Measurements from ENCODE around the gene MITF.

MITF gene

DNA sequence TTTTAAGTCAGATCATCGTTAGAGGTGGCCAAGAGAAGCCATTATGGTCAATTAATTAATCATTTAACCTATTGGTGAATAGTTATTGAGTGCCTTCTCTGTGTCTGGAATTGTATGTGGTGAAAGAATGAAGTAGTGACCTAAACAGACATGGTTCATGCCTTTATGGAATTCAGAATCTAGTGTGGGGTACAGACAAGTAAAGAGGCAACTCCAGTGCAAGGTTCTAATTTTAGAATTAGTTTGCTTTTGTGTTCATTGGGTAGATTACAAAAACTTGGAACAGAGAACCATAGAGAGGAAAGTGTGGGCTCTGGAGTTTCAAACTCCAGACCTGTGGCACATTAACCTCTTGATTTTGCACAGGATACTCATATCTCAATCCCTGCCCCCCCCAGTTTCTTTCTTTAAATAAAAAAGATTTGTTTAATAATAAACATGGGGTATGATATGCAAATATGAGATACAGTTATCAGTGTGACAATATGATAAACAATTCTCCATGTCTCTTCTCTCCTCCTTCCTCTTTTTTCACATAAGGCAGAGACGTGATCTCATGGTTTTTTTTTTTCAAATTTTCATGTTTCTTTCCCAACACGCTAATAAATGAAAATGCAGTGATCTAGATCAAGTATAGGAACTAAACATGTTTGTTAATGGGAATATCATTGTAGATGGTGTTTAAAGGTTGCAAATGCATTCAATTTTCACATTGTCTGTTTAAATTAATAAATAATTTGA is 117.9 kb downstream of the MITF start:
- Histone ChIP-seq H3K4me3 (ENCODE audit: low read length) (no peak overlapping the region), H3K27ac (ENCODE audit: low read length) (no peak overlapping the region), H3K9me3 (ENCODE audit: control insufficient read depth, insufficient read depth, low read length) (no peaks in the 10 kb centered on the region), H3K27me3 (ENCODE audit: control insufficient read depth, insufficient read depth, low read length) (no peaks in the 10 kb centered on the region), H3K36me3 (ENCODE audit: control insufficient read depth, insufficient read depth, low read length) (no peaks in the 10 kb centered on the region), H3K4me1 (ENCODE audit: control insufficient read depth, insufficient read depth, low read length) (no peaks in the 10 kb centered on the region)
- WGBS (ENCODE audit: insufficient coverage, insufficient read length): no CpG with 5 or more reads among the region's 3 CpGs
- DNase-seq (ENCODE audit: low read depth, low spot score): no peak

DNA sequence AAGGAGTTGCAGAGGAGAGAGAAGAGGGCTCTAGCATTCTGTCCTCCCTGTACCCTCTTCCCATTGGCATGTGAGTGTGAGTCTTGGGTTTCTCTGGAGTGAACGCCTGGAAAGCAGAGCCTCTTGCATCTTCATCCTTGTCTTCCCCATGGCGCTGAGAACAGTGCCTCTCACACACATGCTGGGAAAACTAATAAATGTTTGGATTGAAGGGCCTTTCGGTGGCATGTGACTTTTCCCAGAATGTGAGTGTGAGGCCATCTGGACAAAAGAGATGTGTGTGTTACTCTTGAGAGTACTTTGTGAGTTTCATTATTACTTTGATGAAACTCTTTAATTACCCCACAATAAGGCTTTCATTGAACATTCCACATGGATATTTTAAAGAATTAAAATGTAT is 122.3 kb downstream of the MITF start:
- H3K27me3 ChIP-seq (ENCODE audit: control insufficient read depth, insufficient read depth, low read length): no peaks in the 10 kb centered on the region
- H3K27ac ChIP-seq (ENCODE audit: low read length): no peak overlapping the region
- H3K9me3 ChIP-seq (ENCODE audit: control insufficient read depth, insufficient read depth, low read length): no peaks in the 10 kb centered on the region
- no CpG with 5 or more reads among the region's 3 CpGs for WGBS (ENCODE audit: insufficient coverage, insufficient read length)
- no peaks in the 10 kb centered on the region for H3K36me3 ChIP-seq (ENCODE audit: control insufficient read depth, insufficient read depth, low read length)
- no peak for DNase-seq (ENCODE audit: low read depth, low spot score)
- no peak overlapping the region for H3K4me3 ChIP-seq (ENCODE audit: low read length)
- no peaks in the 10 kb centered on the region for H3K4me1 ChIP-seq (ENCODE audit: control insufficient read depth, insufficient read depth, low read length)

GRCh38 chr3:69864141-69864540 is 124.9 kb downstream of the MITF start:
- Histone ChIP-seq H3K27me3 (ENCODE audit: control insufficient read depth, insufficient read depth, low read length) (no peaks in the 10 kb centered on the region), H3K27ac (ENCODE audit: low read length) (no peak overlapping the region), H3K4me1 (ENCODE audit: control insufficient read depth, insufficient read depth, low read length) (no peaks in the 10 kb centered on the region), H3K4me3 (ENCODE audit: low read length) (no peak overlapping the region), H3K36me3 (ENCODE audit: control insufficient read depth, insufficient read depth, low read length) (no peaks in the 10 kb centered on the region), H3K9me3 (ENCODE audit: control insufficient read depth, insufficient read depth, low read length) (no peaks in the 10 kb centered on the region)
- no CpG with 5 or more reads among the region's 3 CpGs for WGBS (ENCODE audit: insufficient coverage, insufficient read length)
- no peak for DNase-seq (ENCODE audit: low read depth, low spot score)

DNA sequence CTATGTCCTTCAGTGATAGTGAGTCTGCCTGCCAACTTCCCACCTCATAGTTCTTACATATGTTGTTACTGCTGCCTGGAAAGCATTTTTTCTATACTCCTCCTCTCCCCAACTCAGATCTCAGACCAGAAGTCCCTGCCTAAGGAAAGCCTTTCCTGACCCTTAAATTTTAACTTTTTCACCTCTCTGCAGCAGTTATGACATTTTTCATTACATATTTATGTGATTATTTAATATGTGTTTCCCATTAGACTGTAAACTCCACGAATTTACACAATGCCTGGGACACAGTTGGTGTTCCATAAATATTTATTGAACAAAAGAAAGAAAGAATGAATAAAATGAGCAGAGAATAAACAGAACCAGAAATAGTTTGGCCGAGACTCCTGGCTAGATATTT is 125.5 kb downstream of the MITF start:
- WGBS (ENCODE audit: insufficient coverage, insufficient read length): no CpG with 5 or more reads among the region's 2 CpGs
- Histone ChIP-seq H3K27ac (ENCODE audit: low read length) (no peak overlapping the region), H3K9me3 (ENCODE audit: control insufficient read depth, insufficient read depth, low read length) (no peaks in the 10 kb centered on the region), H3K4me3 (ENCODE audit: low read length) (no peak overlapping the region), H3K4me1 (ENCODE audit: control insufficient read depth, insufficient read depth, low read length) (no peaks in the 10 kb centered on the region), H3K27me3 (ENCODE audit: control insufficient read depth, insufficient read depth, low read length) (no peaks in the 10 kb centered on the region), H3K36me3 (ENCODE audit: control insufficient read depth, insufficient read depth, low read length) (no peaks in the 10 kb centered on the region)
- DNase-seq (ENCODE audit: low read depth, low spot score): no peak

GRCh38 chr3:69865925-69866679 is 126.8 kb downstream of the MITF start:
- no CpG with 5 or more reads among the region's 10 CpGs for WGBS (ENCODE audit: insufficient coverage, insufficient read length)
- DNase-seq (ENCODE audit: low read depth, low spot score): no peak
- Histone ChIP-seq H3K4me1 (ENCODE audit: control insufficient read depth, insufficient read depth, low read length) (no peaks in the 10 kb centered on the region), H3K4me3 (ENCODE audit: low read length) (no peak overlapping the region), H3K27me3 (ENCODE audit: control insufficient read depth, insufficient read depth, low read length) (no peaks in the 10 kb centered on the region), H3K36me3 (ENCODE audit: control insufficient read depth, insufficient read depth, low read length) (no peaks in the 10 kb centered on the region), H3K9me3 (ENCODE audit: control insufficient read depth, insufficient read depth, low read length) (no peaks in the 10 kb centered on the region), H3K27ac (ENCODE audit: low read length) (no peak overlapping the region)

DNA sequence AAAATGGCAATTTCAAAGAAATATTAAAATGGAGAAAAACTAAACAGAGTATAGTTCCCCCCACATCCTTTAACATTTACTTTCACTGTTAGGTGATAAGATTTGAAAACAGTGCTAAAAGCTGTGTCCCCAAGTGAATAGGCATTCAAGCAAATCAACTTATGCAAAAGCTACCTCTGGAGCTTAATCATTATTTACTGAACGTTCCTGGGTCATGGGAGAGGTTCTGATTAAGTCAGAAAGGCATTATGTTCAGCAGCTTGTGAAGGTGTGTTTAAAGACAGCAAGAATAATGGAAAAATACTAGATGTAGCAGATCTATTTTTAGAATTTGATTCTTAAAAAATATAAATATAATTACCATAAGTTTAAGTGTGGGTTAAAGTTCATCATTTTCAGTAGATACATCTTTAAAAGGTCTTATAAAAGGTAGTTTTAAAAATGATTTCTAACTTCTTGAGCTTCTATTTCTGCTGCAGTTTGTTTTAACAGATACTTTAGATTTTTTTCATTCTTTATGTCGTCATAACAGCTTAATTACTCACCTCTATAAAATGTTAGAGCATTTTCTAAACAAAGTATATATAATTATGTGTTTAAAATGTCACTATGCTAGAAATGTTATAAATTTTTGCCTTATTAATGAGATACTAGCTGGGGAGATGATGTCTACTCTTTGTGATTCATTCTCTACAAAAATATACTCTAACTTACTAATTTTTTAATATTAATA is 127.9 kb downstream of the MITF start:
- Histone ChIP-seq H3K9me3 (ENCODE audit: control insufficient read depth, insufficient read depth, low read length) (no peaks in the 10 kb centered on the region), H3K4me1 (ENCODE audit: control insufficient read depth, insufficient read depth, low read length) (no peaks in the 10 kb centered on the region), H3K36me3 (ENCODE audit: control insufficient read depth, insufficient read depth, low read length) (no peaks in the 10 kb centered on the region), H3K27me3 (ENCODE audit: control insufficient read depth, insufficient read depth, low read length) (no peaks in the 10 kb centered on the region), H3K27ac (ENCODE audit: low read length) (no peak overlapping the region), H3K4me3 (ENCODE audit: low read length) (no peak overlapping the region)
- WGBS (ENCODE audit: insufficient coverage, insufficient read length): no CpG with 5 or more reads among the region's 2 CpGs
- no peak for DNase-seq (ENCODE audit: low read depth, low spot score)

DNA sequence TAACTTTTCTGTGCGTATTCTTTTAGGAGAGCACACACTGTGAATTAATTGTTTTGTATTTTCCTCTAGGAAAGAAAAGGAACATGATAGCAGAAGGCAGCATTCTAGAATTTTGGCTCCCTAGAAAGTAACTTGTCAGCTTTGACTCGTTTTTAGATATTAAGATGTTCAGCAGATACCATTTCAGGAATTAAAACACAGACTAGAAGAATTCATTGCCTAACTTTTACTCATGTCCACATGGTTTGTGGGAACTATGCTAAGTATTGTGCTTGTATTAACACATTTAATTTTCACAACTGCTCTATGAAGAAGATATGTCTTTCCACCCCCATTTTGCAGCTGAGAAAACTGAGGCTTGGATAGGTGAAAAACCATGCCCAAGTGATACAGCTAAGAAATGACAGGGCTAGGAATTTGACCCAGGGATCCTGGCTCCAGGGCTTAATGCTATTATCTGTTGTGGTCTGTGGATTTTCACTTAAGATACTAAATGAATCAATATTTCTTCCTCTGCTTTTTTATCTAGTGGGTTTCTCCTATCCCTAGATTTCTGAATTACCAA is 128.8 kb downstream of the MITF start:
- no peaks in the 10 kb centered on the region for H3K4me1 ChIP-seq (ENCODE audit: control insufficient read depth, insufficient read depth, low read length)
- no peak for DNase-seq (ENCODE audit: low read depth, low spot score)
- H3K27ac ChIP-seq (ENCODE audit: low read length): no peak overlapping the region
- no CpG with 5 or more reads among the region's 2 CpGs for WGBS (ENCODE audit: insufficient coverage, insufficient read length)
- H3K27me3 ChIP-seq (ENCODE audit: control insufficient read depth, insufficient read depth, low read length): no peaks in the 10 kb centered on the region
- H3K9me3 ChIP-seq (ENCODE audit: control insufficient read depth, insufficient read depth, low read length): no peaks in the 10 kb centered on the region
- no peaks in the 10 kb centered on the region for H3K36me3 ChIP-seq (ENCODE audit: control insufficient read depth, insufficient read depth, low read length)
- H3K4me3 ChIP-seq (ENCODE audit: low read length): no peak overlapping the region

DNA sequence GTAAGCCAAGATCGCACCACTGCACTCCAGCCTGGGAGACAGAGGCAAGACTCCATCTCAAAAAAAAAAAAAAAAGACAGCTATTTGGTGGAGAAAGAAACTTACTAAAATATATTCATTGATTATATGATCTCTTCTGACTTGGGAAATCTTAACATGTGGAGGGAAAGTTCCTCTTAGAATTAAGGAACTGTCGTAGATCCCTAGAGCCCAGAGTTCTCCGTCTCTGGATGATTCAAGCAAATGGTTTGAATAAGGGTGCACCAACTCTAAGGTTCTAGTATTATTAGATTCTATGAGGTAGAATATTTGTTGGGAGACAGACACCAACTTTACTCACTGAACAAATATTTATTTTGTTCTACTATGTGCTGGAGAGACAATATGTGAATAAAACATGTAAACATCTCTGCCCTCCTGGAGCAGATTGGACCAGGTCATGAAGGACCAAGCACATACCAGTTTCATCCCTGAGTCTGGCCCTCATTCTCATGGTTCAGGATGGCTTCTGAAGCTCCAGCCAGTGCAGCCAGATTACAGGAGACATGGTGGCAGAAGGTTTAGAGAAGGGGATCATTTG is 129.7 kb downstream of the MITF start:
- Histone ChIP-seq H3K36me3 (ENCODE audit: control insufficient read depth, insufficient read depth, low read length) (no peaks in the 10 kb centered on the region), H3K9me3 (ENCODE audit: control insufficient read depth, insufficient read depth, low read length) (no peaks in the 10 kb centered on the region), H3K4me1 (ENCODE audit: control insufficient read depth, insufficient read depth, low read length) (no peaks in the 10 kb centered on the region), H3K27me3 (ENCODE audit: control insufficient read depth, insufficient read depth, low read length) (no peaks in the 10 kb centered on the region), H3K27ac (ENCODE audit: low read length) (no peak overlapping the region), H3K4me3 (ENCODE audit: low read length) (no peak overlapping the region)
- WGBS (ENCODE audit: insufficient coverage, insufficient read length): no CpG with 5 or more reads among the region's 3 CpGs
- no peak for DNase-seq (ENCODE audit: low read depth, low spot score)

- H3K9me3 ChIP-seq (ENCODE audit: control insufficient read depth, insufficient read depth, low read length): no peaks in the 10 kb centered on the region
- no peak overlapping the region for H3K27ac ChIP-seq (ENCODE audit: low read length)
- no peak for DNase-seq (ENCODE audit: low read depth, low spot score)
- H3K27me3 ChIP-seq (ENCODE audit: control insufficient read depth, insufficient read depth, low read length): no peaks in the 10 kb centered on the region
- H3K4me3 ChIP-seq (ENCODE audit: low read length): no peak overlapping the region
- no CpG with 5 or more reads among the region's 5 CpGs for WGBS (ENCODE audit: insufficient coverage, insufficient read length)
- H3K36me3 ChIP-seq (ENCODE audit: control insufficient read depth, insufficient read depth, low read length): no peaks in the 10 kb centered on the region
- H3K4me1 ChIP-seq (ENCODE audit: control insufficient read depth, insufficient read depth, low read length): no peaks in the 10 kb centered on the region
Measured at GRCh38 chr3:69869643-69870042, 130.4 kb downstream of the MITF start.

GRCh38 chr3:69871251-69871650 is 132.0 kb downstream of the MITF start:
- H3K4me1 ChIP-seq (ENCODE audit: control insufficient read depth, insufficient read depth, low read length): no peaks in the 10 kb centered on the region
- no peak overlapping the region for H3K4me3 ChIP-seq (ENCODE audit: low read length)
- no peaks in the 10 kb centered on the region for H3K36me3 ChIP-seq (ENCODE audit: control insufficient read depth, insufficient read depth, low read length)
- H3K9me3 ChIP-seq (ENCODE audit: control insufficient read depth, insufficient read depth, low read length): no peaks in the 10 kb centered on the region
- no peak overlapping the region for H3K27ac ChIP-seq (ENCODE audit: low read length)
- DNase-seq (ENCODE audit: low read depth, low spot score): no peak
- no CpG with 5 or more reads among the region's 2 CpGs for WGBS (ENCODE audit: insufficient coverage, insufficient read length)
- no peaks in the 10 kb centered on the region for H3K27me3 ChIP-seq (ENCODE audit: control insufficient read depth, insufficient read depth, low read length)

Measured in iPS DF 6.9 (cell line).